DND-41 (cell line): ENCODE data around the gene HHIP.

ENCODE experiments used
- CTCF ChIP-seq: IDR thresholded peaks from 2 replicates; pipeline ENCODE4 v1.5.1; 2012; ENCODE audit warnings: borderline replicate concordance, low read length, moderate library complexity, mild to moderate bottlenecking; ENCODE audit not compliant: poor library complexity, severe bottlenecking; ENCODE audit errors: extremely low read depth
- EZH2 ChIP-seq: IDR thresholded peaks from 3 replicates; pipeline ENCODE4 v1.6.1; 2012; ENCODE audit warnings: borderline replicate concordance, low read depth, mild to moderate bottlenecking, moderate library complexity, low read length, inconsistent platforms; ENCODE audit not compliant: severe bottlenecking

DNA sequence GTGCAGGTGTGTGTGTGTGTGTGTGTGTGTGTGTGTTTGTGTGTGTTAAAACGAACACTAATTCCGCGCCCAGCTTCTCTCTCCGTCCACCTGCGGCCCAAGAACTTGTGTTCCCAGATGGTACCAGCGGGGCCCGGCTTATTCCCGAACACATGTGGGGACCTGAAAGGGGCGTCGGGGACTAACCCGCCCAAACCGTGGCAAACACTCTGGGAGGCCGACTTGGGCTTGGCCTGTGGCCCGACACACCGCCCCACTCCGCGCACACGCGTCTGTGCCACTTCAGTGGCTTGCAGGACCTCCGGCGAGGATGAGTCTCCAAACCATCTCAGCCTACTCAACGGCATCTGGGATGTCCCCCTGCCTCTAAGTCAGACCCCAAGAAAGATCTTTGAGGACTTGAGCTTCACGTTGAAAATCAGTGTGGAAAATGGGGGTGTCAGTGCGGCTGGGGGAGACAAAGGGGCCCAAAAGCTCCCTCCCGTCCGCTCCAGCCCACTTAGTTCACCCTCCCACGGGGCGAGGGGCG lies 790 bp upstream of the HHIP start:
- TF ChIP-seq CTCF, result no peak
- no peak for TF ChIP-seq EZH2
